T-helper 1 cell (primary cell): Measurements from ENCODE around the gene CTSF.
"Not testable (repeated sequence)": the region's sequence is repeated elsewhere in the genome, so short reads cannot be mapped to it uniquely, and the experiment has no call there.

Source experiments
- DNase-seq, 5 donors: peaks; one replicate each; pipeline ENCODE4 v3.0.0-alpha.2; 2012 to 2020

The CTSF gene

GRCh38 chr11:66556086-66556485, 12.3 kb downstream of the CTSF start:
- DNase-seq: no peak

GRCh38 chr11:66555416-66555815, 13.0 kb downstream of the CTSF start:
- DNase-seq: no peak

- no peak for DNase-seq
Observed at GRCh38 chr11:66554602-66555001, 13.8 kb downstream of the CTSF start.

- no peak for DNase-seq
Observed at GRCh38 chr11:66550887-66551286, 17.5 kb downstream of the CTSF start.

GRCh38 chr11:66549696-66550095, 18.7 kb downstream of the CTSF start:
- no peak for DNase-seq

GRCh38 chr11:66548774-66549630, 19.4 kb downstream of the CTSF start:
- no peak for DNase-seq

- DNase-seq: no peak
Observed at GRCh38 chr11:66548041-66548440, 20.4 kb downstream of the CTSF start.

- no peak for DNase-seq
Observed at GRCh38 chr11:66547662-66548009, 20.8 kb downstream of the CTSF start.

GRCh38 chr11:66546966-66547661, 21.3 kb downstream of the CTSF start:
- no peak for DNase-seq

GRCh38 chr11:66546368-66546965, 21.9 kb downstream of the CTSF start, which contains the start of gene ACTN3:
Gene ACTN3 (plus strand): TSS chr11:66546903. CDS start chr11:66546938, 35 bp downstream.
- DNase-seq: peak in 1 of 5 donors; percentile 4

- DNase-seq: peak; percentile 68 to 94 (median 77)
Observed at GRCh38 chr11:66545701-66546367, 22.6 kb downstream of the CTSF start, which contains the start of gene ZDHHC24. Gene ZDHHC24 (minus strand): TSS chr11:66546048. CDS start chr11:66546003, 45 bp downstream.

- DNase-seq: not testable (repeated sequence)
Observed at GRCh38 chr11:66544952-66545351, 23.5 kb downstream of the CTSF start.

GRCh38 chr11:66543263-66544107, 24.9 kb downstream of the CTSF start:
- peak; percentile 39 to 83 (median 50) for DNase-seq

- DNase-seq: no peak
Observed at GRCh38 chr11:66542362-66542761, 26.0 kb downstream of the CTSF start.

GRCh38 chr11:66541892-66542291, 26.5 kb downstream of the CTSF start:
- no peak for DNase-seq

GRCh38 chr11:66540598-66540997, 27.8 kb downstream of the CTSF start:
- not testable (repeated sequence) for DNase-seq

GRCh38 chr11:66539870-66540213, 28.6 kb downstream of the CTSF start:
- no peak for DNase-seq

GRCh38 chr11:66539170-66539869, 29.1 kb downstream of the CTSF start:
- no peak for DNase-seq

- no peak for DNase-seq
Observed at GRCh38 chr11:66532784-66533183, 35.6 kb downstream of the CTSF start.

- DNase-seq: no peak
Observed at GRCh38 chr11:66531841-66532240, 36.6 kb downstream of the CTSF start.
